ENCODE measurements around the gene MUC5B. TPM values are rescaled to one million over a fixed set of nuclear protein-coding genes. Genes with fewer than 3 reads are reported as not detected.

MUC5B gene
- total and polyA plus RNA-seq, 2 donors (not counting 1 experiment from before 2014, with no cell fraction given): not detected

GRCh38 chr11:1302041-1302460 is 79.2 kb downstream of the MUC5B start:
- no peak overlapping the region for H3K4me2 ChIP-seq (replicated peaks; ENCODE audit: low read depth, low read length, poor library complexity, severe bottlenecking)
- intact Hi-C loops (cut with micrococcal nuclease): no loop called here
- H4K20me1 ChIP-seq (ENCODE audit: control insufficient read depth, insufficient read depth, low read length, poor library complexity, severe bottlenecking): peaks cover 97% of the 10 kb centered on the region
- Mint-ChIP-seq H3K4me1 (peaks cover 29% of the 10 kb centered on the region), H3K27ac (no peak overlapping the region), H3K9me3 (ENCODE audit: insufficient read depth) (no peaks in the 10 kb centered on the region), H3K27me3 (no peaks in the 10 kb centered on the region), H3K4me3 (no peak overlapping the region)
- no peaks in the 10 kb centered on the region for H3K27me3 ChIP-seq (replicated peaks in 1 of 4; ENCODE audit: control extremely low read depth in 1 of 4, control insufficient read depth in 3 of 4, insufficient read depth in 4 of 4, low read length in 3 of 4)
- ChIA-PET POLR2A (no interaction called here), CTCF (no interaction called here)
- no peak for TF ChIP-seq EZH2 (IDR thresholded peaks at IDR 0.05; ENCODE audit: borderline replicate concordance, insufficient read depth, low read depth, low read length, poor library complexity, severe bottlenecking)
- TF ChIP-seq CTCF (IDR thresholded peaks at IDR 0.05): no peak
- H3K4me3 ChIP-seq (ENCODE audit: control extremely low read depth in 1 of 5, extremely low read depth in 1 of 5, insufficient read depth in 1 of 5, low read depth in 2 of 5, low read length in 4 of 5): no peak overlapping the region
- ATAC-seq (ENCODE audit: low read depth) (no peak), DNase-seq (no peak)
- H2AFZ ChIP-seq (ENCODE audit: insufficient read depth, low read depth, low read length, poor library complexity, severe bottlenecking): no peak overlapping the region
- H3K79me2 ChIP-seq (ENCODE audit: control insufficient read depth, insufficient read depth, low read length): peaks cover 99% of the 10 kb centered on the region
- WGBS (ENCODE audit: insufficient coverage): 95% methylated on average over 13 of the region's 13 CpGs
- H3K9me3 ChIP-seq (ENCODE audit: control extremely low read depth in 1 of 3, control insufficient read depth in 2 of 3, insufficient read depth in 1 of 3, low read length in 2 of 3): no peaks in the 10 kb centered on the region
- H3K27ac ChIP-seq (ENCODE audit: low read length in 2 of 2): no peak overlapping the region
- H3K4me1 ChIP-seq (ENCODE audit: control insufficient read depth in 2 of 2, insufficient read depth in 2 of 2, low read length in 2 of 2): peaks cover 6 to 9% of the 10 kb centered on the region in 2 donors
- peaks cover 0 to 23% of the 10 kb centered on the region in 2 experiments for H3K36me3 ChIP-seq (replicated peaks in 1 of 2; ENCODE audit: control extremely low read depth in 1 of 2, control insufficient read depth in 1 of 2, extremely low read depth in 1 of 2, insufficient read depth in 2 of 2, low read length in 1 of 2)
- no peak overlapping the region for H3K9ac ChIP-seq (ENCODE audit: low read length)

- WGBS (ENCODE audit: insufficient coverage): 97% methylated on average over 13 of the region's 17 CpGs
- H4K20me1 ChIP-seq (ENCODE audit: control insufficient read depth, insufficient read depth, low read length, poor library complexity, severe bottlenecking): peaks cover 97% of the 10 kb centered on the region
- intact Hi-C loops (cut with micrococcal nuclease): no loop called here
Observed at GRCh38 chr11:1302461-1303125, 79.7 kb downstream of the MUC5B start.

More at GRCh38 chr11:1302461-1303125, 79.7 kb downstream of the MUC5B start:
- H3K27me3 ChIP-seq (replicated peaks in 1 of 4; ENCODE audit: control extremely low read depth in 1 of 4, control insufficient read depth in 3 of 4, insufficient read depth in 4 of 4, low read length in 3 of 4): no peaks in the 10 kb centered on the region
- H3K4me3 Mint-ChIP-seq: no peak overlapping the region
- no peaks in the 10 kb centered on the region for H3K9me3 Mint-ChIP-seq (ENCODE audit: insufficient read depth)
- no peaks in the 10 kb centered on the region for H3K27me3 Mint-ChIP-seq
- H3K4me1 Mint-ChIP-seq: peaks cover 34% of the 10 kb centered on the region
- no peak overlapping the region for H3K27ac ChIP-seq (ENCODE audit: low read length in 2 of 2)
- H3K79me2 ChIP-seq (ENCODE audit: control insufficient read depth, insufficient read depth, low read length): peaks cover 99% of the 10 kb centered on the region
- DNase-seq (no peak), ATAC-seq (ENCODE audit: low read depth) (no peak)
- POLR2A ChIA-PET: no interaction called here
- no peak overlapping the region for H3K27ac Mint-ChIP-seq
- H3K36me3 ChIP-seq (replicated peaks in 1 of 2; ENCODE audit: control extremely low read depth in 1 of 2, control insufficient read depth in 1 of 2, extremely low read depth in 1 of 2, insufficient read depth in 2 of 2, low read length in 1 of 2): peaks cover 0 to 21% of the 10 kb centered on the region in 2 experiments
- no peak overlapping the region for H3K4me2 ChIP-seq (replicated peaks; ENCODE audit: low read depth, low read length, poor library complexity, severe bottlenecking)
- CTCF ChIA-PET: interaction anchor here (1.3 kb wide), 1 partner anchor 80 kb away, joined by 5 read pairs; no protein-coding TSS in a partner anchor
- H3K4me1 ChIP-seq (ENCODE audit: control insufficient read depth in 2 of 2, insufficient read depth in 2 of 2, low read length in 2 of 2): peaks cover 12 to 14% of the 10 kb centered on the region in 2 donors
- H3K4me3 ChIP-seq (ENCODE audit: control extremely low read depth in 1 of 5, extremely low read depth in 1 of 5, insufficient read depth in 1 of 5, low read depth in 2 of 5, low read length in 4 of 5): no peak overlapping the region
- H2AFZ ChIP-seq (ENCODE audit: insufficient read depth, low read depth, low read length, poor library complexity, severe bottlenecking): no peak overlapping the region
- H3K9ac ChIP-seq (ENCODE audit: low read length): no peak overlapping the region
- TF ChIP-seq EZH2 (IDR thresholded peaks at IDR 0.05; ENCODE audit: borderline replicate concordance, insufficient read depth, low read depth, low read length, poor library complexity, severe bottlenecking) (no peak), CTCF (IDR thresholded peaks at IDR 0.05) (no peak)
- no peaks in the 10 kb centered on the region for H3K9me3 ChIP-seq (ENCODE audit: control extremely low read depth in 1 of 3, control insufficient read depth in 2 of 3, insufficient read depth in 1 of 3, low read length in 2 of 3)

Data from B cell (primary cell).